G401.6 (cell line): ENCODE data around the gene ARID4B.
"Not testable (repeated sequence)": the region's sequence is repeated elsewhere in the genome, so short reads cannot be mapped to it uniquely, and the experiment has no call there.

Experiments used
- FAIRE-seq: peaks from 2 replicates; lab custom pipeline; 2012; peaks lifted over from hg19 to GRCh38; lab: Jason Lieb, UNC

Gene ARID4B

GRCh38 chr1:235296729-235297128 is 31.2 kb downstream of the ARID4B start:
- FAIRE-seq = no peak

GRCh38 chr1:235295902-235296350 is 32.1 kb downstream of the ARID4B start:
- FAIRE-seq = no peak

- peak; percentile 69 for FAIRE-seq
These were observed 34.5 kb downstream of the ARID4B start for GRCh38 chr1:235293322-235293942.

- peak; percentile 6 for FAIRE-seq
These were observed 35.2 kb downstream of the ARID4B start for GRCh38 chr1:235292790-235293189.

- peak; percentile 47 for FAIRE-seq
These were observed 36.3 kb downstream of the ARID4B start for GRCh38 chr1:235291599-235292091.

- FAIRE-seq = no peak
These were observed 37.1 kb downstream of the ARID4B start for GRCh38 chr1:235290740-235291502.

GRCh38 chr1:235289859-235290739 is 37.9 kb downstream of the ARID4B start:
- no peak for FAIRE-seq

GRCh38 chr1:235287208-235287882 is 40.6 kb downstream of the ARID4B start:
- FAIRE-seq = no peak

- no peak for FAIRE-seq
These were observed 41.3 kb downstream of the ARID4B start for GRCh38 chr1:235286667-235287066.

- FAIRE-seq = no peak
These were observed 43.7 kb downstream of the ARID4B start for GRCh38 chr1:235284231-235284769.

- not testable (repeated sequence) for FAIRE-seq
These were observed 44.3 kb downstream of the ARID4B start for GRCh38 chr1:235283636-235284035.

- no peak for FAIRE-seq
These were observed 47.5 kb downstream of the ARID4B start for GRCh38 chr1:235280467-235280866.

GRCh38 chr1:235279694-235280093 is 48.3 kb downstream of the ARID4B start:
- no peak for FAIRE-seq

GRCh38 chr1:235278915-235279292 is 49.1 kb downstream of the ARID4B start:
- no peak for FAIRE-seq

- FAIRE-seq = no peak
These were observed 49.6 kb downstream of the ARID4B start for GRCh38 chr1:235278233-235278914.

GRCh38 chr1:235277709-235278108 is 50.3 kb downstream of the ARID4B start:
- FAIRE-seq = no peak

GRCh38 chr1:235275836-235276235 is 52.1 kb downstream of the ARID4B start:
- no peak for FAIRE-seq

- no peak for FAIRE-seq
These were observed 52.8 kb downstream of the ARID4B start for GRCh38 chr1:235275223-235275622.

- no peak for FAIRE-seq
These were observed 55.1 kb downstream of the ARID4B start for GRCh38 chr1:235272851-235273250.

- FAIRE-seq = peak; percentile 56
These were observed 57.4 kb downstream of the ARID4B start for GRCh38 chr1:235270625-235271024.

GRCh38 chr1:235269990-235270389 is 58.0 kb downstream of the ARID4B start:
- not testable (repeated sequence) for FAIRE-seq
